NB4 (cell line): ENCODE results near the gene ARL11.
"Not testable (repeated sequence)": the region's sequence is repeated elsewhere in the genome, so short reads cannot be mapped to it uniquely, and the experiment has no call there.

ENCODE experiments used
- DNase-seq: peaks from one replicate; pipeline ENCODE4 v3.0.0; 2010; ENCODE audit warnings: low read depth
- H3K4me3 ChIP-seq: one replicate; pipeline ENCODE4 v1.5.1; 2011; ENCODE audit warnings: mild to moderate bottlenecking, low read depth, low read length, moderate library complexity
- MYC ChIP-seq: IDR thresholded peaks from 2 replicates; pipeline ENCODE4 v1.6.1; 2011; ENCODE audit warnings: low read depth, low read length
- POLR2A ChIP-seq: IDR thresholded peaks from 2 replicates; pipeline ENCODE4 v1.6.1; 2011; ENCODE audit warnings: mild to moderate bottlenecking; ENCODE audit not compliant: insufficient read length; ENCODE audit errors: extremely low read depth
- TF ChIP-seq, protein P1 (sequence below): IDR thresholded peaks from one replicate; pipeline ENCODE4 v1.5.1; 2012; ENCODE audit warnings: low read depth, low read length
- TF ChIP-seq, protein P2 (sequence below): IDR thresholded peaks from 2 replicates; pipeline ENCODE4 v1.6.1; 2011; ENCODE audit warnings: low read depth, low read length

The ARL11 gene

DNA sequence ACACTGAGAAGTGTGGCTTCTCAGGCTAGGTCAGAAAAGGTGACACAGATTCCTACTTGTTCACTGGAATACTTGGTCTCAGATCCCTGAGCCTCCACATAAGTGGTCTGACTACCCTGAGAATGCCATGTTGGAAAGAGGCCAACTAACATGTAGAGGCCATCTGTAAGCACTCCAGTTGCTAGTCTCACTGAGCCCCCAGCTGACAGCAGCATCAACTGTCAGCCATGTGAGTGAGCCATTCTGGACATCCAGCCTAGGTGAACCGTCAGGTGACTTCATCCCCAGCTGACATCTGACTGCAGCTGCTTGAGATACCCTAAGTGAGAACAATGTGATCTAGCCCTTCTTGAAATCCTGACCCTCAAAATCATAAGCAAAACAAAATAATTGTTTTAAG, 18.1 kb upstream of the ARL11 start:
- TF ChIP-seq, protein P1, sequence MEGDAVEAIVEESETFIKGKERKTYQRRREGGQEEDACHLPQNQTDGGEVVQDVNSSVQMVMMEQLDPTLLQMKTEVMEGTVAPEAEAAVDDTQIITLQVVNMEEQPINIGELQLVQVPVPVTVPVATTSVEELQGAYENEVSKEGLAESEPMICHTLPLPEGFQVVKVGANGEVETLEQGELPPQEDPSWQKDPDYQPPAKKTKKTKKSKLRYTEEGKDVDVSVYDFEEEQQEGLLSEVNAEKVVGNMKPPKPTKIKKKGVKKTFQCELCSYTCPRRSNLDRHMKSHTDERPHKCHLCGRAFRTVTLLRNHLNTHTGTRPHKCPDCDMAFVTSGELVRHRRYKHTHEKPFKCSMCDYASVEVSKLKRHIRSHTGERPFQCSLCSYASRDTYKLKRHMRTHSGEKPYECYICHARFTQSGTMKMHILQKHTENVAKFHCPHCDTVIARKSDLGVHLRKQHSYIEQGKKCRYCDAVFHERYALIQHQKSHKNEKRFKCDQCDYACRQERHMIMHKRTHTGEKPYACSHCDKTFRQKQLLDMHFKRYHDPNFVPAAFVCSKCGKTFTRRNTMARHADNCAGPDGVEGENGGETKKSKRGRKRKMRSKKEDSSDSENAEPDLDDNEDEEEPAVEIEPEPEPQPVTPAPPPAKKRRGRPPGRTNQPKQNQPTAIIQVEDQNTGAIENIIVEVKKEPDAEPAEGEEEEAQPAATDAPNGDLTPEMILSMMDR = no peak
- TF ChIP-seq, protein P2, sequence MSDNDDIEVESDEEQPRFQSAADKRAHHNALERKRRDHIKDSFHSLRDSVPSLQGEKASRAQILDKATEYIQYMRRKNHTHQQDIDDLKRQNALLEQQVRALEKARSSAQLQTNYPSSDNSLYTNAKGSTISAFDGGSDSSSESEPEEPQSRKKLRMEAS = no peak
- TF ChIP-seq POLR2A (no peak), MYC (no peak)
- DNase-seq = no peak
- H3K4me3 ChIP-seq = no peak overlapping the region

DNA sequence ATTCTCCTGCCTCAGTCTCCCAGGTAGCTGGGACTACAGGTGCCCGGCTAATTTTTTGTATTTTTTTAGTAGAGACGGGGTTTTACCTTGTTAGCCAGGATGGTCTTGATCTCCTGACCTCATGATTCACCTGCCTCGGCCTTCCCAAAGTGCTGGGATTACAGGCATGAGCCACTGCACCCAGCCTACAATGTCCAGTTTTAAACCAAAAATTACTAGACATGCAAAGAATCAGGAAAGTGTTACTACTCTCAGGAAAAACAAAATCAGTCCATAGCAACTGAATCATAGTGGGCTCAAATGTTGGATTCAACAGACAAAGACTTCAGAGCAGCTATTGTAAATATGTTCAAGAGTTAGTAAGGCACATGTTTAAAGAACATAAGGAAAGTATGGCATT, 16.3 kb upstream of the ARL11 start:
- not testable (repeated sequence) for DNase-seq, H3K4me3 ChIP-seq

DNA sequence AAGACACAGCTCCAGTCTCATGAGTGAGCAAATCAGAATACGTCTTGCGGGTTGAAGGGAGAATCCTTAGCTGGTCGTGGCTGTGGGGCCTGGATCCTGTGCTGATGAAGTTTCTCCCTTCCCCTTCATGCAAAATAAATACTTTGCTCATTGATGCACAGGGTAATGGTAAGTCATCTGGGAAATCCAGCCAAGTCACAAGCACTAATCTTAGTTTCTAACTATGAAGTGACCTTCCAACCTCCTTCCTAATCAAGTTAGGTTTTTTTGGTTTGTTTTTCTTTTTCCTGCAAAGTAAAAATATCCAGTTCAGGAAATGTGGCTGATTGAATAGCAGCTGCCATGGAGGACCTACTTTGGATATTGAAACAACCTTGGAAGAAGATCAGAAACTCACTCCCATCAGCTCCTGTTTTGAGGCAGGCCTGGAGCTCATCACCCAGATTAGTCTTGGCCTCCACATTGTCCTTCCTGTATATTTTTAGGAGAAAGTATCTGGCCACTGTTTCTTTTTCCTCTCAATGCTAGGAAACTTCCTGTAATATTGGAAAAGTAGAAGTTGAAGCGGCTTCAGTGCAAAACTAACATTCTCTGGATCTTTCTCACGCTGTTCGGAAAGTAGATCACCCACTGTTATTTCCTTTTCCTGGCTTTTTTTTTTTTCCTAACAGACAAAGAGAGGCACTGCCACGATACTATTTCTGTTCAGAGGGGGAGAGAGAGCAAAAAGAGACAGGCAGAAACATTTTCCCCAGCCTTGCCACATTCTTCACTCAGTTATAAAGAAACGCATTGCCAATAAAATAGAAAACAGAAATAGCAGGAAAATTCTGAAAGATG, 12.3 kb upstream of the ARL11 start:
- DNase-seq = no peak
- TF ChIP-seq, protein P1 = no peak
- TF ChIP-seq MYC (no peak), POLR2A (no peak)
- TF ChIP-seq, protein P2 = no peak

DNA sequence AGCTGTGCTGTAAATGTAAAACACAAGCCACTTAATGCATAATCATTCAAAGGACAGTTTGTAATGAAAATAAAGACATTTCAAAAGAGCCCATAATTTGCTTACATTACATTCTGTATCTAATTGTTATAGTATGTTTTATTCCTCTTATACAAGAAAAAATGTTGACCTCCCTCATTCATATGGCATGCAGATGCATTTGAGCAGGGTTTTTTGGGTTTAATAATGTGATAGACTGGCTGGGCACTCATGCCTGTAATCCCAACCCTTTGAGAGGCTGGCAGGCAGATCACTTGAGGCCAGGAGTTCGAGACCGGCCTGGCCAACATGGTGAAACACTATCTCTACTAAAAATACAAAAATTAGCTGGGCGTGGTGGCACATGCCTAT, 11.6 kb upstream of the ARL11 start:
- no peak for TF ChIP-seq POLR2A
- TF ChIP-seq, protein P2 = no peak
- TF ChIP-seq, protein P1 = no peak
- TF ChIP-seq MYC = no peak
- DNase-seq = no peak
- H3K4me3 ChIP-seq = no peak overlapping the region

More for the DNA sequence above, 12.3 kb upstream of the ARL11 start:
- H3K4me3 ChIP-seq = no peak overlapping the region

DNA sequence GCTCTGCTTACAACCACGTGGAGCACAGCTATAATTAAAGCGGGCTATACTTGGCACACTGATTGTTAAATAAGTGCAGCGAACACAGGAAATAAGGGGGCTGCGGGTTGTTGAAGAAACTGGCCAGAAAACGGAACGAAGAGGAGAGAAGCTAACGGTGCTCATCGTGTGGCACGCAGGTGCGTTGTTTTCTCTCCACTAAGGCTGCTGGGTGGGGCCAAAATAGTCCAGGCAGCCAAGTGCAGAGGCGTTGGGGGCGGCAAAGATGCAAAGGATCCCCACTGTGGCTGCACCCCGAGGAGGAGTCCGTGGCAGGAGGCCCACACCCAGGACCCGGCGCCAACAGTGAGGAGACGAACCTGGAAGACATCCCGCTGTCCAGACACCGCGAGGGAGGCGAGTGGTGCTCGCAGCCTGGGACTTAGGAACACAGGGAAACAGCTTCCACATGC, 8.1 kb upstream of the ARL11 start:
- H3K4me3 ChIP-seq = peak overlapping the region; percentile 55
- TF ChIP-seq MYC (peak; percentile 95), POLR2A (no peak)
- TF ChIP-seq, protein P2 = peak; percentile 91
- TF ChIP-seq, protein P1 = no peak
- peak; percentile 90 for DNase-seq

DNA sequence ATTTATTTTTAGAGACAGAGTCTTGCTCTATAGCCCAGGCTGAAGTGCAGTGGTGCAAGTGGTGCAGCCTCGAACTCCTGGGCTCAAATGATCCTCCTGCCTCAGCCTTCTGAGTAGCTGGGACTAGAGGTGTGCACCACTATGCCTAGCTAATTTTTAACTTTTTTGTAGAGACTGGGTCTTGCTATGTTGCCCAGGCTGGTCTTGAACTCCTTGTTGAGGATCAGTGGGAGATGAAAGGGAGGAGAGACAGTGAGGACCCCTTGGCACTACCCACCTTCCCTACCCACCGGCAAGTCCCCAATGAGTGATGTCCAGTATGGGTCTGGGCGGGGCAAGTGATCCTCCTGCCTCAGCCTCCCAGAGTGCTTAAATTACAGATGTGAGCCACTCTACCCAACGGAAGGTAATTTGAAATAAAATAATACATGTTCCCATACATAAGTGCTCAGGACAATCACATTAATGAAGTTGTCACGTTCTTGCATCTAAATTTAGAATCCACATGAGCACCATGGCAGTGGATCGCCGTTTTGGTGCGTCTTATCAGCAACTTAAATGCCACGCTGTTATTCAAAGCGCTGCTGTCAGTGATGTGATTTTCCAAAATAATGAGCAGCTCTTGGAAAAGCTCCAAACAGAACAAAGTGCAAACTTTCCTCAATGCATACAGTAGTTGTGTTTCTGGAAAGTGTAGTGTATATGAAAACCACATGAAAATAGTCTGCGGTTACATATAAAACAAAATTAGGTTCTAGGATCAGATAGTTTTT, 5.9 kb upstream of the ARL11 start:
- DNase-seq = no peak
- TF ChIP-seq, protein P1 = no peak
- TF ChIP-seq MYC (no peak), POLR2A (no peak)
- TF ChIP-seq, protein P2 = no peak
- H3K4me3 ChIP-seq = no peak overlapping the region
